ENCODE results near the gene SERPINB6. TPM values are rescaled to one million over a fixed set of nuclear protein-coding genes. Genes with fewer than 3 reads are reported as not detected.
A peak's percentile ranks its signal among the peaks of the same experiment; 100 is the strongest.

Gene SERPINB6
- total RNA-seq, 1 experiment from 2014 or later, result 131 TPM

DNA sequence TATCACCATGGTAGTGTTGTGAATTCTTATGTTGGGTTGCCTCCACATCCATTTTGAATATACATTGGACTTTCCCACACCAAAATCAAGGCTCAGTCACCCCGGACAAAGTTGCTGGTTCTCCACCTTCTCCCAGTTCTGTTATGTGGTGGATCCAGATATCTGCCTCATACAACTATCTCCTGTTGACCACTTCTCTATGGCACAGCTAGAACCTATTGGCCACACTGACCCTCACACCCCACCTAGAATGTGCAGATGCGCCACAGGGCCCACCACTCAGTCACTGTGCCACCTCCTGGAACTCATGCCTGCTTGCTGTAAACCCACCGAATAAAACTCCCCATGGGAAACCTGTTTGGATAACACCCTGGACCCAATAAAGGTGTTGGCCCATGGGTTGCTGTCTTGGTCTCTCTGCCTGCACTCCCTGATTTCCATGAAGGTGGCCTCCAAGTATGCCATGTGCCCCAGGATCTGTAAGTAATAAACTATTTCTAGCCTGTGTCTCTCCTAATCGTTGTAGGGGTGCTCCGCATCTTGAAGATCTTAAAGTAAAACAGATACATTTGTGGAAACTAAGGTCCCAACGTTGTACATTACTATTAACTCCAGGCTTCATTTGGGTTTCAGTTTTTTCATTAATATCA, 21.1 kb upstream of the SERPINB6 start:
- DNase-seq (ENCODE audit: low read depth, low spot score), result no peak
- H3K9me3 ChIP-seq (ENCODE audit: control insufficient read depth, insufficient read depth, low read depth, low read length), result no peaks in the 10 kb centered on the region
- ChIA-PET POLR2A (no interaction called here), CTCF (no interaction called here)
- TF ChIP-seq REST (IDR thresholded peaks at IDR 0.05; ENCODE audit: insufficient read depth in 1 of 2, low read depth in 2 of 2, low read length in 1 of 2), result no peak
- TF ChIP-seq SIN3A (IDR thresholded peaks at IDR 0.05; ENCODE audit: borderline replicate concordance, insufficient read depth, low read depth, low read length), result no peak
- TF ChIP-seq, protein P1, sequence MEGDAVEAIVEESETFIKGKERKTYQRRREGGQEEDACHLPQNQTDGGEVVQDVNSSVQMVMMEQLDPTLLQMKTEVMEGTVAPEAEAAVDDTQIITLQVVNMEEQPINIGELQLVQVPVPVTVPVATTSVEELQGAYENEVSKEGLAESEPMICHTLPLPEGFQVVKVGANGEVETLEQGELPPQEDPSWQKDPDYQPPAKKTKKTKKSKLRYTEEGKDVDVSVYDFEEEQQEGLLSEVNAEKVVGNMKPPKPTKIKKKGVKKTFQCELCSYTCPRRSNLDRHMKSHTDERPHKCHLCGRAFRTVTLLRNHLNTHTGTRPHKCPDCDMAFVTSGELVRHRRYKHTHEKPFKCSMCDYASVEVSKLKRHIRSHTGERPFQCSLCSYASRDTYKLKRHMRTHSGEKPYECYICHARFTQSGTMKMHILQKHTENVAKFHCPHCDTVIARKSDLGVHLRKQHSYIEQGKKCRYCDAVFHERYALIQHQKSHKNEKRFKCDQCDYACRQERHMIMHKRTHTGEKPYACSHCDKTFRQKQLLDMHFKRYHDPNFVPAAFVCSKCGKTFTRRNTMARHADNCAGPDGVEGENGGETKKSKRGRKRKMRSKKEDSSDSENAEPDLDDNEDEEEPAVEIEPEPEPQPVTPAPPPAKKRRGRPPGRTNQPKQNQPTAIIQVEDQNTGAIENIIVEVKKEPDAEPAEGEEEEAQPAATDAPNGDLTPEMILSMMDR (IDR thresholded peaks at IDR 0.05), result no peak
- TF ChIP-seq POLR2AphosphoS5 (IDR thresholded peaks at IDR 0.05; ENCODE audit: low read depth, low read length), result no peak
- TF ChIP-seq TCF7L2 (IDR thresholded peaks at IDR 0.05; ENCODE audit: low read depth, low read length), result no peak
- H3K27ac ChIP-seq (ENCODE audit: low read length), result no peak overlapping the region
- in situ Hi-C loops (cut with HindIII; ENCODE audit: low pct_unique_long_range_greater_than_20kb, low sequenced_read_pairs) (no loop called here), intact Hi-C loops (cut with micrococcal nuclease; ENCODE audit: unreplicated experiment) (loop anchor here (10.0 kb wide), 1 partner anchor 262 kb away; the partner anchor contains the start of gene PSMG4)
- ATAC-seq, result no peak
- no peak overlapping the region for H3K4me3 ChIP-seq (ENCODE audit: low read depth in 2 of 2, low read length in 2 of 2)
- no TSS peak for BruUV-seq (replicated peaks)
- H3K36me3 ChIP-seq (ENCODE audit: control insufficient read depth, insufficient read depth, low read length), result no peaks in the 10 kb centered on the region
- H3K27me3 ChIP-seq (ENCODE audit: control insufficient read depth, insufficient read depth, low read length), result no peaks in the 10 kb centered on the region
- peaks cover 7% of the 10 kb centered on the region for H3K4me1 ChIP-seq (ENCODE audit: control insufficient read depth, insufficient read depth, low read length)

- no peaks in the 10 kb centered on the region for H3K36me3 ChIP-seq (ENCODE audit: control insufficient read depth, insufficient read depth, low read length)
- H3K27me3 ChIP-seq (ENCODE audit: control insufficient read depth, insufficient read depth, low read length), result no peaks in the 10 kb centered on the region
- POLR2A ChIA-PET, result interaction anchor here (1.0 to 2.4 kb wide), 3 partner anchors 8 to 77 kb away, joined by 3 to 8 read pairs (median 6); partner anchors contain the start of genes NQO2, RIPK1 and SERPINB6
- in situ Hi-C loops (cut with HindIII; ENCODE audit: low pct_unique_long_range_greater_than_20kb, low sequenced_read_pairs) (no loop called here), intact Hi-C loops (cut with micrococcal nuclease; ENCODE audit: unreplicated experiment) (loop anchor here (10.0 kb wide), 1 partner anchor 264 kb away; the partner anchor contains the start of gene PSMG4)
- peaks cover 11% of the 10 kb centered on the region for H3K4me1 ChIP-seq (ENCODE audit: control insufficient read depth, insufficient read depth, low read length)
- BruUV-seq (replicated peaks), result no TSS peak
- peak overlapping the region; percentile 98 for H3K27ac ChIP-seq (ENCODE audit: low read length)
- CTCF ChIA-PET, result interaction anchor here (0.5 to 1.6 kb wide), 3 partner anchors 10 to 38 kb away, joined by 3 to 6 read pairs (median 3); no protein-coding TSS in a partner anchor
- no peaks in the 10 kb centered on the region for H3K9me3 ChIP-seq (ENCODE audit: control insufficient read depth, insufficient read depth, low read depth, low read length)
- peak overlapping the region; percentile 77 to 82 for H3K4me3 ChIP-seq (ENCODE audit: low read depth in 2 of 2, low read length in 2 of 2)
- ATAC-seq, result no peak
- TF ChIP-seq TCF7L2 (IDR thresholded peaks at IDR 0.05; ENCODE audit: low read depth, low read length) (no peak), SIN3A (IDR thresholded peaks at IDR 0.05; ENCODE audit: borderline replicate concordance, insufficient read depth, low read depth, low read length) (no peak), POLR2AphosphoS5 (IDR thresholded peaks at IDR 0.05; ENCODE audit: low read depth, low read length) (no peak), REST (IDR thresholded peaks at IDR 0.05; ENCODE audit: insufficient read depth in 1 of 2, low read depth in 2 of 2, low read length in 1 of 2) (no peak)
- TF ChIP-seq, protein P1 (IDR thresholded peaks at IDR 0.05), result no peak
- DNase-seq (ENCODE audit: low read depth, low spot score), result no peak
Measured at GRCh38 chr6:2990932-2991506, 19.7 kb upstream of the SERPINB6 start.
